HepG2 (cell line): Measurements from ENCODE around the gene TP53I3. TPM values are rescaled to one million over a fixed set of nuclear protein-coding genes. Genes with fewer than 3 reads are reported as not detected.

Source experiments
- ATF5 ChIP-seq: sonication (generic); formaldehyde crosslinking; IDR thresholded peaks from 2 replicates; pipeline ENCODE4 v1.4.0; 2020; ENCODE audit warnings: mild to moderate bottlenecking, low read depth, missing genetic modification reagents
- LRRFIP1 ChIP-seq: sonication (generic); formaldehyde crosslinking; conservative IDR thresholded peaks from 2 replicates; pipeline ENCODE4 v1.4.0; 2020; ENCODE audit warnings: missing genetic modification reagents
- MBNL3 ChIP-seq: fragments of 250-450 bp; sonication (Bioruptor Pico); conservative IDR thresholded peaks from 2 replicates; pipeline ENCODE4 v1.8.0; 2022; ENCODE audit warnings: mild to moderate bottlenecking, inconsistent platforms
- MNT ChIP-seq: fragments of 450-650 bp; IDR thresholded peaks from 2 replicates; pipeline ENCODE4 v1.6.1; 2016
- POGZ ChIP-seq: sonication (generic); formaldehyde crosslinking; IDR thresholded peaks from 2 replicates; pipeline ENCODE4 v1.4.0; 2020; ENCODE audit warnings: mild to moderate bottlenecking, missing genetic modification reagents
- RFX5 ChIP-seq: IDR thresholded peaks from 2 replicates; pipeline ENCODE4 v1.6.1; 2011; ENCODE audit warnings: low read depth, low read length, improper control_type of control experiment
- SKIL ChIP-seq: sonication (generic); formaldehyde crosslinking; IDR thresholded peaks from 2 replicates; pipeline ENCODE4 v1.8.0; 2022; ENCODE audit warnings: missing genetic modification reagents, mild to moderate bottlenecking, moderate library complexity, borderline replicate concordance
- SYNCRIP ChIP-seq: fragments of 200-400 bp; formaldehyde crosslinking; IDR thresholded peaks from 2 replicates; pipeline ENCODE4 v1.6.1; 2018; ENCODE audit warnings: mild to moderate bottlenecking, low read depth, low read length; ENCODE audit not compliant: insufficient read depth
- ZBTB33 ChIP-seq: sonication (generic); formaldehyde crosslinking; IDR thresholded peaks from 2 replicates; pipeline ENCODE4 v1.4.0; 2020; ENCODE audit warnings: missing genetic modification reagents
- ZNF574 ChIP-seq: sonication (generic); formaldehyde crosslinking; IDR thresholded peaks from 2 replicates; pipeline ENCODE4 v1.4.0; 2020; ENCODE audit warnings: missing genetic modification reagents
- ZNF660 ChIP-seq: sonication (generic); formaldehyde crosslinking; IDR thresholded peaks from 2 replicates; pipeline ENCODE4 v1.5.1; 2020; ENCODE audit warnings: mild to moderate bottlenecking, low read depth, missing genetic modification reagents, borderline replicate concordance
- ZNF691 ChIP-seq: sonication (generic); formaldehyde crosslinking; IDR thresholded peaks from 2 replicates; pipeline ENCODE4 v1.4.0; 2020; ENCODE audit warnings: missing genetic modification reagents, low read depth, mild to moderate bottlenecking, borderline replicate concordance
- ZNF720 ChIP-seq: sonication (generic); formaldehyde crosslinking; IDR thresholded peaks from 2 replicates; pipeline ENCODE4 v1.4.0; 2020; ENCODE audit warnings: missing genetic modification reagents
- polyA plus RNA-seq, 8 experiments: library from polyadenylated mRNA; depleted of rRNA in 3 of 8; stranded (reverse) in 7 of 8; unstranded in 1 of 8; fragments of >200 nt; fragmentation: Illumina TruSeq in 4 of 8; extraction: Trizol in 4 of 8; gene quantifications; 2 replicates each; pipeline versions ENCODE4 v1.2.1 to v1.2.3, GENCODE V29; 2011 to 2016; ENCODE audit warnings: low read depth in 4 of 8, missing spikeins in 1 of 8, mixed read lengths in 1 of 8; ENCODE audit not compliant: insufficient read depth in 1 of 8
- total RNA-seq, 5 experiments: library from RNA; depleted of rRNA; stranded (reverse); fragments of >200 nt; fragmentation: Illumina TruSeq; extraction: Trizol; gene quantifications; 2 replicates each; pipeline ENCODE4 v1.2.3, GENCODE V29; 2016; ENCODE audit warnings: low read depth in 1 of 5

TP53I3 gene
- total and polyA plus RNA-seq, 2 of the 13 experiments (the other 11 are each of a cell fraction or from before 2014, with no cell fraction given): 25.0 to 44.1 TPM

- TF ChIP-seq ZNF691 (CRISPR knock-in tag) (no peak), LRRFIP1 (CRISPR knock-in tag) (no peak), RFX5 (no peak), SKIL (no peak), MBNL3 (CRISPR knock-in tag) (no peak), ZNF574 (CRISPR knock-in tag) (no peak), POGZ (CRISPR knock-in tag) (no peak), ZNF660 (no peak), ZNF720 (no peak), ATF5 (CRISPR knock-in tag) (no peak), ZBTB33 (CRISPR knock-in tag) (no peak), MNT (peak; percentile 80), SYNCRIP (no peak)
Measured at GRCh38 chr2:24045511-24046508, 38.8 kb downstream of the TP53I3 start (continued).
